IMR-90 (cell line): ENCODE data around the gene ARHGEF40.

Source experiments
- CEBPB ChIP-seq: IDR thresholded peaks from 2 replicates; pipeline ENCODE4 v1.6.1; 2012; ENCODE audit warnings: low read depth, low read length, improper control_type of control experiment
- CTCF ChIP-seq: conservative IDR thresholded peaks from 2 replicates; pipeline ENCODE4 v1.5.1; 2012; ENCODE audit warnings: mild to moderate bottlenecking, low read depth, low read length, improper control_type of control experiment
- NFE2L2 ChIP-seq: fragments of 150-350 bp; IDR thresholded peaks from 2 replicates; pipeline ENCODE4 v1.6.1; 2016; ENCODE audit warnings: low read depth, mild to moderate bottlenecking, low read length
- POLR2A ChIP-seq: IDR thresholded peaks from 2 replicates; pipeline ENCODE4 v1.6.1; 2012; ENCODE audit warnings: mild to moderate bottlenecking, low read depth, low read length
- RAD21 ChIP-seq: IDR thresholded peaks from 2 replicates; pipeline ENCODE4 v1.6.1; 2012; ENCODE audit warnings: low read length, improper control_type of control experiment
- RCOR1 ChIP-seq: IDR thresholded peaks from 2 replicates; pipeline ENCODE4 v1.6.1; 2012; ENCODE audit warnings: mild to moderate bottlenecking, low read length, improper control_type of control experiment; ENCODE audit not compliant: insufficient replicate concordance

- no peak for TF ChIP-seq CEBPB
- TF ChIP-seq CTCF: no peak
- no peak for TF ChIP-seq RAD21
- TF ChIP-seq POLR2A: no peak
- no peak for TF ChIP-seq NFE2L2
- TF ChIP-seq RCOR1: no peak
Observed at GRCh38 chr14:21112255-21112654, 42.2 kb downstream of the ARHGEF40 start.
